Activated effector memory CD4-positive, alpha-beta T cell treated with Interleukin-2 at 50 U/mL for 16 hours (primary cell): ENCODE data around the gene ELK3.

ENCODE experiments used
- DNase-seq: peaks from one replicate; pipeline ENCODE4 v3.0.0-alpha.2; 2020

The ELK3 gene

DNA sequence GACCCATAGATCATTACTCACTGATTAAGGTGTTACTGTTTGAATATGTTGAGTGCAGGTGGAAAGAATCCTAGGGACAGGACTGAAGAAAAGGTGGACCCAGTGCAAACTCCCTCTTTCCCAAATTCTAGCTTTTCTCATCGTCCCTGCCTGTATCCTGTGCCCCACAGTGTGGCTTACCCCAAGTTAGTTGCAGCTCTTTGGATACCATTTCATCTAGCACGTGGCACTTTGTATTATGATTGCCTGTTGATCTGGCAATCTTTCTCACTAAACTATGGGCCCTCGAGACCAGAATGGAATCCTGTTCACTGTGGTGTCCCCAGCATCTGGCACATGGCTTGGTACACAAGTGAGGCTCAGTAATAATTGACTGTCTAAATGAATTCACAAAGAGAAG is 66.5 kb downstream of the ELK3 start:
- no peak for DNase-seq

DNA sequence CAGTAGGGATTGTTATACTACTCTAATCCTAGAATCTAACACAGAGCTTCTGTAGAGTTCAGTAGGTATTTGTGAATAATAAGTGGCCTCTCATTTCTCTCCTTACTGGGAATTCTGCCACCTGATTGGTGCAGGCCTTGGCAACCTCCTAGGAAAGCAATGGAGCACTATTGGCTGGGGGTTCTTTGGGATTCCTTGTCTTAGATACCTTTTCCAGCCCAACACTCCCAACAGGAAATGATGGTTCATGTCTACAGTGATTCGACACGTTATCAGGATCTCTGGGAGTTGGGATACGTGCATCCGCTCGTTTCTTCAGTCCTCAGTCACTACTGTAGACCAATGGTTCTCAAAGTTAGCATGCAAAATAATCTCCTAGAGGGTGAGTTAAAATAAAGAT is 67.4 kb downstream of the ELK3 start:
- DNase-seq = no peak

DNA sequence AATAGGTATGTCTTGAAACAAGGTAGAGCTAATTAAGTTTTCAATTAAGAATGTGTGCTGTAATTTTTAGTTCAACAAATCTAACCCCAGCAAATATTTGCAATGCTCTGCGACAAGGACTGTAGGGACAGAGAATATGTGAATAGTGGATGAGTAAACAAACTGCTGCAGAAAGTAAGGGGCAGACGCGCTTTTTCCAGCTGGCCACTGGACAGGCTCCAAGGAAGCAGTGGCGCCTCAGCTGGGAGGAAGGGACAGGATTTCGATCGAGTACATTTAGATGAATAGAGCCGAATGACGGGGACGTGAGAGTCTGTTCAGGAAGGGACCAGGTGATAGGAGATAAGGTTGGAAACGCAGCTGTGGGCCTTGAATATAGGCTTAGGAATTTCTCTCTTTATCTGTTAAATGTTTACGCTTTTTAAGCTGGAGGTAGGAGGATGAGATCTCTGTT is 69.3 kb downstream of the ELK3 start:
- DNase-seq = no peak

DNA sequence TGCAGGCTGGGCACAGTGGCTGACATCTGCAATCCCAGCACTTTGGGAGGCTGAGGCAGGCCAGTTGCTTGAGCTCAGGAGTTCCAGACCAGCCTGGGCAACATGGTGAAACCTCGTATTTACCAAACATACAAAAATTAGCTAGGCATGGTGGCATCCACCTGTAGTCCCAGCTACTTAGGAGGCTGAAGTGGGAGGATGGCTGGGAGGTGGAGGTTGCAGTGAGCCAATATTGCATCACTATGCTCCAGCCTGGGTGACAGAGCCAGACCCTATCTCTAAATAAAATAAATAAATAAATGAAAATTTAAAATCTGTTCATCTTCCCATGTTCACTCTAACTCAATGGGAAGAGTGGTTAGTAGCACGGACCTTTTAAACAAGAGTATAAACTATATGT is 71.2 kb downstream of the ELK3 start:
- DNase-seq = no peak

DNA sequence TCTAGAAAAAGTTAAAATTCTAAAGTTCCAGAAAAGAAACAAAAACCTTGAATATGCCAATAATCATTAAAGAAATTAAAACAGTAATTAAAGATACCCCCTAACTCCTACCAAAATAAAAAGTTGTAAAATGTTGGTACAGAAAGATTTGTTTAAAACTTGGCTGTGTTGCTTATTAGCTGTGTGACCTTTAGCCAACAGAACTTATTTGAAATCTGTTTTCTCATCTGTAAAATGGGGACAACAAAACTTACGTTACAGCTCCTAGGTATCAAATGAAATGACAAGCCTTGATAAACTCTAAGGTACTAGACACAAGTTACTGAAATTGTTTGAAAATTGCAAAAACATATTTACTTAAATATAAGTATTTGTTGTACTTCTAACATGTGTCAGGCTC is 71.7 kb downstream of the ELK3 start:
- DNase-seq = no peak

DNA sequence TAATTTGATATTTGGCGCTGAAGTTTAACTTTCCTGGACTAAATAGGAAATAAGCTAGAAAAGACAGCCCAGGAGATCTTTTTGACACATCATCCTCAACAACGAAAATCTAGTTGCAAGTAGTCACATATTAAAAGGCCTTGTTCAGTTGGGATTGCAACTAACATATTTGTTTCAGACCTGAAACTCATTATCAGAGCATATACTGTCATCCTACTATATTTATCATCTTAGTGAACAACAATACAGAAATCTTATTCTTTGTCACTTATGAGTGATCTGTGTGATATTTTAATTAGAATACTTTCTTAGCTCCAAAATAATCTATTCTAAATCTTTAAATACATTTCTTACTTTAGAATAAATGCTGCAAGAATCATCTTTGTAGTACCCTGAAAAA is 72.1 kb downstream of the ELK3 start:
- no peak for DNase-seq

DNA sequence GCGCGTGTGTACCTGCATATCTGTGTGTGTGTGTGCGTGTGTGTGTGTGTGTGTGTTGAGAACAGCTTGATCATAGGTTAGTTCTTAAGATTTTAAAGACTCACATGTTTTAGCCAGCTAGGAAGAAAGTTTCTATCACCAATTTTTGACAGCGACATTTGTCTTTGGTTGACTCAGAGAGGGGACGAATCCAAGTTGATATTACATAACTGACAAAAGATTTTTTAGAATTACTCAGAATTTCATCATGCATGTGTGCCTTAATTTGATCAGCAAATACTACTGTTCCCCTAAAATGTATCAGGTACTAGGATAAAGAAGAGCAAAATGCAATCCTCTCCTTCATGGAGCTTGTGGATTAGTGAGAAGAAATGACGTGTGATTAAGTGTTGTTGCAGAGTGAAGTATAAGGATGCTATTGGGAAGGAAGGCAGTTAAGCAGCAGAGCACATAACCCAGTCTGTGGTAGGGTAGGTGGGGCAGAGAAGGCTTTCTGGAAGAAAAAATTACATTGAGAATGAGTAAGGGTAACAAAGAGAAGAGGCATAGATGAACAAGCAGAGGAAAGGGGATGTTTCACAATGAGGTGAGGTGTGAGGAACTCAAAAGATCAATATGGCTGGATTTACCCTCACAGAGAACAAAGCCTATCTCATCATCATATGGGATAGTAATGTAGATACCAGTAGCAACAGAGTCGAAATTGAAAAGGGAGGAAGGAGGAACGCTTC is 77.5 kb downstream of the ELK3 start:
- DNase-seq = no peak

DNA sequence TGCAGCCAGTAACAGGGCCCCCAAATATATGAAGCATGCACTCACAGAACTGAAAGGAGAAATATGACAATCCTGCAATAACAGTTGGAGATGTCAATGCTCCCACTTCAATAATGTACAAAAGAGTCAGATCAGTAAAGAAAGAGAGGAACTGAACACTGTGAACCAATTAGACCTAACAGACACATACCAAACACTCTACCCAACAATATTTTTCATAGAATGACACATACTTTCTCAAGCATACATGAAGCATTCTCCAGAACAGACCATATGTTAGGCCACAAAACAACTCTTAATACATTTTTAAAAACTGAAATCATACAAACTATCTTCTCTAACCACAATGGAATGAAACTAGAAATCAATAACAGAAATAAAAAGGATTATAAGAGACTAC is 80.2 kb downstream of the ELK3 start:
- no peak for DNase-seq

DNA sequence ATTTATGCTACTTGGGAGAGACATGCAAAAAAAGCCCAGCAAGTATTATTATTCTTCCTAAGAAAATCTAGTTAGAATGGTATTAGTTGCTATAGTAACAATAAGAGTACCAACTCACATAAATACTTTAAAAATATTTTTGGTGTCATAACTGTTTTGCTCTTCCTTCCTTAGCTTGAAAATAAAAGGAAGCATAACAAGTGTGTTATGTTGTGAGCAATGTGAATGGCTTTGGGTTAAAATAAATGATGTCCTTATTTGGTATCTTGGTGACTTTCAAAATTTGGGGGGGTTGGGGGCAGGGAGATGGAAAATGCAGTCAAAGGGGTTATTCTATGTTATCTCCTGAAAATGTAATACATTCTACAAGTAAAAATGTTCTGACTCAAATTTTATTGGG is 91.0 kb downstream of the ELK3 start:
- DNase-seq = no peak

DNA sequence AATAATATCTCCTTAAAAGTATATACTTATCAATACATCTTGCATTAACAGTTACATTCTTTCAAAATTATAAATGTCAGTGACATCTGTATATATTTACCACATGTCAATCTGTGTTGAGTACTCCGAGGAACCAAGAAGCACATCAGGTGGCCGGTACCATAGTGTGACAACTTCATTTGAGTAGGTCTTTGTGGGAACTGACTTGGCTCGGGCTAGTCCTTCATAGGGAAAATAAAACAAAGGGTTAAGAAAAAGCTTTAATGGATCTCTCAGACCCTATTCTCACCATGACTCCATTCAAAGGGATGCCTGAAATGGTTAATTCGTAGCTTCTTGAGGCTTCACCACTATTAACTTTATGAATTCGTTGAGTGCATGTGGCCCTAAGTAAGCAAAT is 94.9 kb downstream of the ELK3 start:
- no peak for DNase-seq

DNA sequence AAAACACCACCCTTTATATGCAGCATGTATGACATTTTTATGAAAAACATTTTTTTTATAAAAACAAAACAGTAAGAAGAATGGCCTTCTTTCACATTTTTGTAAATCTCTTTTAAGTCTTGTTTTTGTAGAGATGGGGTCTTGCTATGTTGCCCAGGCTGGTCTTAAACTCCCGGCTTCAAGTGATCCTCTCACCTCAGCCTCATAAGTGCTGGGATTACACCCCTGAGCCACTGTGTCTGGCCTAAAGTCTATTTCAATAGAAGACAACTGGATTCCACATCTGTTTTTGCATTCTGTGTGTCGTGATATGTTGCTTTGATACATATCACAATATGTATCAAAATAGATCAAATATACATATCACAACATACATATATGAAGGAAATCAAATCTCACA is 98.9 kb downstream of the ELK3 start:
- no peak for DNase-seq

DNA sequence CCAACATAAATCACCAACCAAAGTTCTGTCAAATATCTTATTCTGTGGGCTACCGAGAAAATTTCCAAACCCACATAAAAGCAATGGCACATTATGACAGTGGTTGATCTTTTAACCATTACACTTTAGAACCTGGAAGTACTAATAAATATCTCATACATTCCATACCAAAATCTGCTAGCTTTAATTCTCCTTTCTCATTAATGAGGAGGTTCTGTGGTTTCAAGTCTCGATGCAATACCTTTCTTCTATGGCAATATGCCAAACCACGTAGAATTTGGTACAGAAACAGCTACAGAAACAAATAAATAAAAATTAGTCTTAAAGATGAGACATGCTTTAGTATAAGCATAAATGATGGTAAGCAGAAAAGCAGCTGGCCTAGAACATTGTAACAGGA is 100.7 kb downstream of the ELK3 start:
- DNase-seq = no peak

DNA sequence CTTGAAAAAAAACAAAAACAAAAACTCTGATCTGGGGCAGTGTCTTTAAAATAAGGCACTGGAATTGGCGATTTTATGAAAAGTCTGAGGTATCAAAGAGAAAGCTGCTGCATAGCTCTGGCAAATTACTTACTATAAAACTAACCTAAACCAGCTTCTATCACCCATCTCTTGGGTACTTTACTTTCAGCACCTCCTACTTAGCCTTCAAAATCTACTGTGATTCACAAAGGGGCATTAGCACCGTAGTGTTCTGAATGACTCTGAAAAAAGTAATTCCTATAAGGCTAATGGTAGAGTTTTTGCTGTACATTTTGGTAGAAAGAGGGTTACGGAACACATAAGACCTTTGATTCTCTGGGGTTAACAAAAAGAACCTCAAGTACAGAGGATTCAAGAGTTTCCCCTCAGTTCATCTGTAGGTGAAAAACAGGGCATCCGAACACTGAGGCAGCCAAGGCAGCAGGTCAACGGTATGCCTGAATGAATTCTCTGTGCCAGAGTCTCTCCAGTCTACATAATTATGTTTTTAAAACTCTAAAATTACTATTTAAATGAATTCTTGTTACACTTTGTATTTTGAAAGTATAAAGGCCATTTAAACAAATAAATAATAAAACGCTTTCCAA is 101.5 kb downstream of the ELK3 start:
- no peak for DNase-seq

DNA sequence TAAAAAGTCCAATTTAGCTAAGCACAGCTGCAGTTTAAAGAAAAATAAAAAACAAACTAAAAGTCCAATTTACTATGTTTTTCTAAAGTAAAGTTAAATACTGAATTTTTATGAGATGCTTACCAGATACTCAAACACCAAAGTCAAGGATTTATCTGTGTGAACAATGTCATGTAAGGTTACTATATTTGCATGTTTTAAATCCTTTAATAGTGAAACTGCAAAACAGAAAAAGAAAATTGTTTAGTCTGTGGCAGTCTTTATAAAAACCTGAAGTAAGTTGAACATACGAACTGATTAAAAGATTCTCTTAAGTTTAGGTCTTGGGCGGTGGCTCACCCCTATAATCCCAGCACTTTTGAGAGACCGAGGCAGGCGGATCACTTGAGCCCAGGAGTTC is 103.3 kb downstream of the ELK3 start:
- DNase-seq = no peak

DNA sequence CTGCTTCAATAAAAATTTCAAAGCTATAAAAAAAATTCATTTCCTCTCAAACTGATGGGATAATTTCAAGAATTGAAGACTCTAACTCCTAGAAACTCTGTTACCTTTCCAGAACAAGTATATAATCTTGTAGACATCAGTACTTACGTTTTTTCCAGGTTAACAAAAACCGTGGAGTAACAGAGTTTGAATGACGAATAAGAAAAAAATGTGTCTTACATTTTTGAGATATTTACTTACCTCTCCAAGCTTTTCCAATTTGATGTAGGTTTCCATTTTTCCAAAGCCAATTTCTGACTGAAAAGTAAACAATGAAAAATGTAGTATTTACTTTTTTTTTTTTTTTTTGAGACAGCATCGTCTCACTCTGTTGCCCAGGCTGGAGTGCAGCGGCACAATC is 105.9 kb downstream of the ELK3 start:
- no peak for DNase-seq

DNA sequence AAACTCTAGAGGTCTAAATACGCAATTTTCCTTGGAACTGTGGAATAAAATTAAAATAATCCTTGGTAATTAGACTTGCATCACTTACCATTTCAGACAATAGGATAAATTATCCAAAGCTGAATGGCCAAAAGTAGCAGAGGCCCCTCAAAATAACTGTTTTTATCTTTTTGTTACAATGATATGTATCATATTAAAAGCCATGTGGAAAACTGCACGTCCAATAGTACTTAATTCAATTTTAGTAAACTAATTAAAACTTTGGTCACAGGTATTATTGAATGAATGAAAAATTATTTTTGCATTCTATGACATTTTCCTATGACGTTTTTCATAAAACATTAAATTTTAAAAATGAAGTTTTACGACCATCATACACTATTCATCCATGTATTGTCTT is 107.6 kb downstream of the ELK3 start:
- DNase-seq = no peak

DNA sequence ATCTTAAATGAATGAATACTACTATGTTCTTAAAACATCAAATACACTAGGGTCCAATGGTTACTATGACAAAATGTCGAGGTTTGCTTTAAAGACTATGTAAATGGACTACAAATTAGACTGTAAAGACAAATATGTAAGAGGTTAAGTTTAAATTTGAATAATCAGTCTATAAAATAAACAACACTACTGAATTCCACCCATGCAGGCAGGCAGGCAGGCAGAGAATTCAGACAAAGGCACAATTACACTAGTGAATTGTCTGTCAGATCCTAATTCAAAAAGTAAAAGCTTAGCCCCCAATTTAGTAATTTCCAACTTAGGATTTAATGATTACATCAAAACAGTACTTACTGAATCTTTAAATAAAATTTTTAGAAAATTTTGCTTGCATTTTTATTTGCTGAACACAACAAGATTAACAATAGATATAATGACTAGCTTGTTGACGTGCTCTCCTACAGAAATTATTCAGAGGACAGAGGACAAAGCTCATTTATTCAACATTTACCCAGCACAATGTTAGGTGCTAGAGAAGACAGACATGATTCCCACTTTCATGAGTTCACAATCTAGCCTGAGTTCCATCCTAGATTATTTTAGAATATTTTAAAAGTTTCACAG is 108.6 kb downstream of the ELK3 start:
- DNase-seq = no peak

DNA sequence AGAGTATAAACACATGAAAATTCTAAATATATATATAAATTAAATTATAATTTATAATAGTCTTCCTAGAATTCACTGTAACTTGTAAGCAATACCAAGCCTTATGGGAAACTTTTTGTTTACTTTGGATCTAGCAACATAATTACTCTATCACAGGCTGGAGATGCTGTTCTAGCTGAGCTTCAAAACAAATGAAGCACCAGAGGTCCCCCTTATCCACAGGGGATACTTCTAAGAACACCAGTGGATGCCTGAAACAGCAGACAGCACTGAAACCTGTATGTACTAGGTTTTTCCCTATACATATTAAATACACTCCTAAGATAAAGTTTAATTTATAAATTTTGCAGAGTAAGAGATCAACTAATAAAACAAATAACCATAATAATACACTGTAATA is 109.5 kb downstream of the ELK3 start:
- DNase-seq = no peak

DNA sequence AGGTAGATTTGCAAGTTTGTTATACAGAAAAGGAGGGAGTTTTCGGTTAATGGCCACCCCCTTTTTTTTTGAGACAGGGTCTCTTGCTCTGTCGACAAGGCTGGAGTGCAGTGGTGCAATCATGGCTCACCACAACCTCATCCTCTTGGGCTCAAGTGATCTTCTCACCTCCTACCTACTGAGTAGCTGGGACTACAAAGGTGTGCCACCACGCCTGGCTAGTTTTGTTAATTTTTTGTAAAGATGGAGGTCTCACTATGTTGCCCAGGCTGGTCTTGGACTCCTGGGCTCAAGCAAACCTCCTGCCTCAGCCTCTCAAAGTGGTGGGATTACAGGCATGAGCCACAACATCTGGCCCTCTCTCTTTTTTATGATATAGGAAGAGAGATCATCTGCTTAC is 111.5 kb downstream of the ELK3 start:
- DNase-seq = no peak

DNA sequence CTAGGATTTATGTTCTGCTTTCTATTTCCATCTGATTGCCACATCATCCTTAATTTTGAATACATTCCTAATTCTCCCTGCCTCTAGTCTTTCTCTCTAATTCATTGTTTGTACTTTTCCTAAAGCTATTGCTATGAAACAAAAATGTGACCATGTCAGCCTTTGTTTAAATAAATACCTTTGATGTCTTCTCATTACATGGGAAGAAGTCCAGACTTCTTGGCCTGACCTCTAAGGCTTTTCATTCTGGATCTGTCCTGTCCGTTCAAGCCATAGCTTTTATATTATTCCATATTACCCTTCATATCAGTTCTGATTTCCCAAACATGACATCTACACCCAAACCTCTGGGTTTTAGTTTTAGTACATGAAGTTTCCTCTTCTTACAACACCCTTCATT is 114.7 kb downstream of the ELK3 start:
- DNase-seq = no peak

DNA sequence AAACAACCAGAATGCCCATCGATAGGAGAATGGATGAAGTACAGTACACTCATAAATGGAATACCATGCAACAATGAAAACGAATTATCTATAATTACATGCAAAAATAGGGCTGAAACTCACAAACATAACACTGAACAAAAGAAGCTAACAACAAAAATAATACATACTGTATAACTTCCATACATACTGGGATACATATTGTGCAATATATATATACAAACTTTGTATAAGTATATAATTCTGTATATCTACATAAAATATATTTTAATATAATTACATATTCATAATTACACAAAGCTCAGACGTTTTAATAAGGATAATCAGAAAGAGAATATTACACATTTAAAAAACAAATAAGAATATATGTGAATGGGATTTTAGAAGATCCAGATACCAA is 115.9 kb downstream of the ELK3 start:
- DNase-seq = no peak

DNA sequence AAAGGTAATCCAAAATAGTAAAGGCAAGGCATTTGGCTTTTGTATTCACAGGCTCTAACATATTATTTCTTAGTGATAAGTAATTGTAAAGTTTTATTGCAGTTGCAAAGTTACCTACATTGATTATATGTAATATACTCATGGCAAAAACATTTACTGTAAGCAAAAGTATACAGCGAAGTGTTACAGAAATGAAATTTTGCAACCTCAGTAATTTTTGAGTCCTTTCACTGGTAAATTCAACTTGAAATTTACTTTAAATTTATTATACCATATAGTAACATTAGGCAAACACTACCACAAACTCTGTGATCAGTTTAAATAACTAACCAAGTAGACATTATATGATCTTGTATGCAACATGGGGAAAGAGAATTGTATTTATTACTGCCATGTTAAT is 117.0 kb downstream of the ELK3 start:
- no peak for DNase-seq

DNA sequence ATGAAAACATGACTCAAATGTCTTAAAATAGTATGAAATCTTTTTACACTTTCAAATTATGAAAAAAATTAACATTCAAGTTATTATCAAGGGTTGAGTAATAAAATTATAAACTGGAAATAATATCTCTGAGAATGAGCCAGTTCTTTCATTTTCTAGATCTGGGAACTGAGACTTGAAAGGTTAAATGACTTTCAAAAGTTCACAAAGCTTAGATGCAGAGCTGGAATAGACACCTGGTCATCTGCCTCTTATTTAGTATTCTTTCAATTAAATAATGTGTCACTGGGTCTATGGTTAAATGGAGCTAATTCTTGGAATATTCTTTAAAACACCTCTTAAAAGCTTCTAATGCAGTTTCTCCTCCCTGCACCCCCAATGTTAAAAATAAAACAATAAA is 119.4 kb downstream of the ELK3 start:
- no peak for DNase-seq

DNA sequence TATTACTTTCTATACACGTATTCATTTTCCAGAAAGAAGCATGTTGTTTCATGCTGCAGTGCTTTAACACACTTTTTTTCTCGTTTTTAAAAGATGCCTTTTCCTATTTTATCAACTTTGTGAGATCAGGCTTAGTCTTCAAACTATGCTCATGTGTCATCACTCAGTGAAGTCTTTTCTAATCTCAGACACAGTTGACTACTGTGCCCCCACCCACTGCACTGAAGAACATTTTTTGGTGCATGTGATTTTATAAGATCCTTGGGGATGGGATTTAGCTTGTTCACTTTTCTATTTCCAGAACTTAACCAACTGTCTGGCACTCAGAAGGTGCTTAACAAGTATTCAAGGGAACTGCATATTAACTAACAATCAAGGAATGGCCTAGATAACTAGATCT is 120.5 kb downstream of the ELK3 start:
- no peak for DNase-seq
